Glutamatergic neuron (in vitro differentiated cells): ENCODE measurements around the gene ZBP1. TPM values are rescaled to one million over a fixed set of nuclear protein-coding genes. Genes with fewer than 3 reads are reported as not detected.

Source experiments
- DNase-seq: peaks from one replicate; pipeline ENCODE4 v3.0.0; 2022
- H3K27ac Mint-ChIP-seq: one replicate; pipeline ENCODE4 v1.8.0; 2020; ENCODE audit warnings: mild to moderate bottlenecking, mixed read lengths, inconsistent platforms; ENCODE audit not compliant: unreplicated experiment
- H3K27me3 Mint-ChIP-seq: one replicate; pipeline ENCODE4 v1.8.0; 2020; ENCODE audit warnings: mild to moderate bottlenecking, moderate library complexity, mixed read lengths, inconsistent platforms; ENCODE audit not compliant: unreplicated experiment
- H3K36me3 Mint-ChIP-seq: one replicate; pipeline ENCODE4 v1.8.0; 2020; ENCODE audit warnings: mild to moderate bottlenecking, mixed read lengths, inconsistent platforms; ENCODE audit not compliant: unreplicated experiment
- H3K4me1 Mint-ChIP-seq: one replicate; pipeline ENCODE4 v1.8.0; 2020; ENCODE audit warnings: mild to moderate bottlenecking, low read depth, mixed read lengths, inconsistent platforms; ENCODE audit not compliant: unreplicated experiment
- H3K4me3 Mint-ChIP-seq: one replicate; pipeline ENCODE4 v1.8.0; 2020; ENCODE audit warnings: mild to moderate bottlenecking, mixed read lengths, inconsistent platforms; ENCODE audit not compliant: unreplicated experiment
- H3K9me3 Mint-ChIP-seq: one replicate; pipeline ENCODE4 v1.8.0; 2020; ENCODE audit warnings: mild to moderate bottlenecking, moderate library complexity, mixed read lengths, inconsistent platforms; ENCODE audit not compliant: unreplicated experiment
- CTCF ChIP-seq: fragments of 200-600 bp; sonication (generic); IDR thresholded peaks from one replicate; pipeline ENCODE4 v1.5.0; 2021; ENCODE audit not compliant: partially characterized antibody, unreplicated experiment
- total RNA-seq: library from RNA; stranded (reverse); fragmentation: NEBNext Ultra II Directional; extraction: Animal tissue kit (Norgen Biotek cat#: 25700); gene quantifications from one replicate; pipeline ENCODE4 v1.2.1, GENCODE V29; 2021; ENCODE audit not compliant: unreplicated experiment

Gene ZBP1
- total RNA-seq, 1 donor from 2014 or later, result not detected

DNA sequence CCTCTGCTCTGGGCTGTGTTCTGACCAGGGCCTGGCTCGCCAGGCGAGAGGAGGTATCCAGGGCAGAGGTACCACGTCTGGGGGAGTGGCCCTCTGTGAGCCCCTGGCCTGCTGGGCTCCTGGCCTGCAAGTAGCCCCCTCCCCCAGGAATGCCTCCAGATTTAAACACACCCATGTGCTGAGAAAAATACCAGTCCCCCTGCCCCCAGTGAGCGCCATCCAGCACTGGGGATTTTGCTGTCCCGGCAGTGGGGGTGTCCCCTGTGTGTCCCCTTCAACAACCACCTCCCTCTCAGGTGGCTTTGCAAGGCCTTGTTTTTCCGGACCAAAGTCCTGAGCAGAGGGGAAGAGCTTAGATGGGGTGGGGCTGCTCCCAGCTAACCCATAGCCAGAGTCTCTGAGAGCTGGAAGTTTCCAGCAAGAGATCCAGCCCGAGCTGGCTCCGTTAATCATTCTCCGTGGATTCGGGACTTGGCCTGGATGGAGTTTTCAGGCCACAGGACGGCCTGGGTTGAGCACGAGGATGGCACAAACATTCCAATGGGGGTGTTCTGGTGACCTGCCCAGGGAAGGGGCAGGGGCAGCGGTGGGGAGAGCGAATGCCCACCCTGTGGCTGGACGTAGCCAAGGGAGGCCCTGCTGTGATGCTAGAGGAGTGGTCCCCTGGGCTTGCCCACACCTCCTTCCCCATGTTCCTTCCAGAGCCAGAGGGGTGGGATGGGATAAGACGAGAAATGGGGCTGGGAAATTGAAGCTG lies 30.3 kb downstream of the ZBP1 start:
- no peak overlapping the region for H3K4me3 Mint-ChIP-seq
- H3K27ac Mint-ChIP-seq, result no peak overlapping the region
- peaks cover 1% of the 10 kb centered on the region for H3K9me3 Mint-ChIP-seq
- no peak for TF ChIP-seq CTCF
- peaks cover 3% of the 10 kb centered on the region for H3K27me3 Mint-ChIP-seq
- peaks cover 6% of the 10 kb centered on the region for H3K4me1 Mint-ChIP-seq
- H3K36me3 Mint-ChIP-seq, result no peaks in the 10 kb centered on the region
- no peak for DNase-seq

- Mint-ChIP-seq H3K27me3 (peaks cover 3% of the 10 kb centered on the region), H3K4me3 (no peak overlapping the region), H3K9me3 (peaks cover 1% of the 10 kb centered on the region), H3K36me3 (no peaks in the 10 kb centered on the region), H3K27ac (no peak overlapping the region), H3K4me1 (peaks cover 6% of the 10 kb centered on the region)
- no peak for TF ChIP-seq CTCF
- no peak for DNase-seq
These were observed 31.0 kb downstream of the ZBP1 start for GRCh38 chr20:57589123-57589727.

DNA sequence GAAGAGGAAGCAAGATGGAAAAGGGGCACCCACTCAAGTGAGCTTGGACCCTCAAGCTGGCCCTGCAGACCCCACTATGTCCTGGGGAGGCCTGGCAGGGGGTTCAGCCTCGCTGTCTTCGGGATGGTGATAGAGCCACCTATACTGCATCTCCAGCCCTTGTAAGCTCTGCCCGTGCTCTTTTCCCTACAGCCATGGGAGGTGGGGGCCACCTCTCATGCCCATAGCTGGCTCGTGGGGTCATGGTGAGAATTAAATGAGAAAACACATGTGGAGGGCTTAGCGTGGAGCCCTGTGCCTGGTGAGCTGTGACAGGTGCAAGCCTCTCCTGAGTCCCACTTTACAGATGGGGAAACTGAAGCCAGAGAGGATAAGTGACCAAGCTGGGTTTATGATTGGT lies 31.6 kb downstream of the ZBP1 start:
- Mint-ChIP-seq H3K9me3 (peaks cover 2% of the 10 kb centered on the region), H3K4me3 (no peak overlapping the region), H3K27me3 (peaks cover 4% of the 10 kb centered on the region), H3K27ac (no peak overlapping the region), H3K36me3 (no peaks in the 10 kb centered on the region), H3K4me1 (peaks cover 4% of the 10 kb centered on the region)
- DNase-seq, result no peak
- no peak for TF ChIP-seq CTCF

DNA sequence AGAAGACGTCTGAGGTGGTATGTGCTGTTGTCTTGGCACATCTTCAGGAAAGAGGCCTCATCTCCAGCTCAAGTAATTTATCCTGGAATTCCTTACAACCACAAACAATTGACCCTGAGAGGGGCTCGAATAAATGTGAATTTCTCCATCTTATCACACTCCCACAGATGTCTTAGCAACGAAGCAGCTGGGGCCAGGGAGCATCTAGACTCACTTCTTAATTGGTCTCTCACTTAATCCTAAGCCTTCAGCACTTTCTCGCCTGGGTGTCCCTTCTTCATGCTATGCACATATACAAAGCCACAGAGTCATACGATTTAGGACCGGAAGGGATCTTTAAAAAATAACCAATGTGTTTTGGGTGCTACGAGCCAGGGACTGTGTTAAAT lies 32.2 kb downstream of the ZBP1 start:
- no peak for DNase-seq
- H3K27ac Mint-ChIP-seq, result no peak overlapping the region
- peaks cover 4% of the 10 kb centered on the region for H3K9me3 Mint-ChIP-seq
- H3K4me1 Mint-ChIP-seq, result no peaks in the 10 kb centered on the region
- H3K36me3 Mint-ChIP-seq, result no peaks in the 10 kb centered on the region
- H3K4me3 Mint-ChIP-seq, result no peak overlapping the region
- TF ChIP-seq CTCF, result no peak
- H3K27me3 Mint-ChIP-seq, result peaks cover 5% of the 10 kb centered on the region
